HG02642 (cell line): Measurements from ENCODE around the gene PPP4R2.

ENCODE experiments used
- ATAC-seq: cut with Tn5 transposase; IDR thresholded peaks from one replicate; pipeline ENCODE4 v1.9.1; 2021; ENCODE audit warnings: mild to moderate bottlenecking; ENCODE audit not compliant: unreplicated experiment, poor library complexity

PPP4R2 gene, protein sequence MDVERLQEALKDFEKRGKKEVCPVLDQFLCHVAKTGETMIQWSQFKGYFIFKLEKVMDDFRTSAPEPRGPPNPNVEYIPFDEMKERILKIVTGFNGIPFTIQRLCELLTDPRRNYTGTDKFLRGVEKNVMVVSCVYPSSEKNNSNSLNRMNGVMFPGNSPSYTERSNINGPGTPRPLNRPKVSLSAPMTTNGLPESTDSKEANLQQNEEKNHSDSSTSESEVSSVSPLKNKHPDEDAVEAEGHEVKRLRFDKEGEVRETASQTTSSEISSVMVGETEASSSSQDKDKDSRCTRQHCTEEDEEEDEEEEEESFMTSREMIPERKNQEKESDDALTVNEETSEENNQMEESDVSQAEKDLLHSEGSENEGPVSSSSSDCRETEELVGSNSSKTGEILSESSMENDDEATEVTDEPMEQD

GRCh38 chr3:72996473-72997333 is at the start of gene PPP4R2:
PPP4R2 (plus strand) TSS chr3:72996811; CDS start chr3:72997038, 227 bp downstream.
- peak; percentile 95 for ATAC-seq

GRCh38 chr3:72947715-72948490 is 48.7 kb upstream of the PPP4R2 start:
- no peak for ATAC-seq

DNA sequence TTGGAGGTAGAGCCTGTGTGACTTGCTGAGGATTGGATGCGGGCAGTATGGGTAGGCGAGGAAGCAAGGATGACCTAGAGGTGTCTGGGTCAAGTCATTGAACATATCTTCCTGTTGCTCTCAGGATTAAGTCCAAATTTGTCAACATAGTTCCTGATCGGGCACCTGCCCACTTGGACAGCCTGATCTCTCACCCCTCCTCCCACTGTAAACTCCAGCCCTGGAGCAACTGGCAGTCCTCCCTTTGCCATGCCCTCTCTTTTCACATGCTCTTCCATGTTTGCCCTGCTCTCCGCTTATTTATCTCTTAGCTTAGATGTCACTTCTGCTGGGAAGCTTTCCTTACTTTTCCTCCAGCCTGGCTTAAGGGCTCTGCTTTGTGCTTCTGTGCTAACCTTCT is 47.6 kb upstream of the PPP4R2 start:
- ATAC-seq: no peak

GRCh38 chr3:72950372-72950771 is 46.2 kb upstream of the PPP4R2 start:
- ATAC-seq: no peak

DNA sequence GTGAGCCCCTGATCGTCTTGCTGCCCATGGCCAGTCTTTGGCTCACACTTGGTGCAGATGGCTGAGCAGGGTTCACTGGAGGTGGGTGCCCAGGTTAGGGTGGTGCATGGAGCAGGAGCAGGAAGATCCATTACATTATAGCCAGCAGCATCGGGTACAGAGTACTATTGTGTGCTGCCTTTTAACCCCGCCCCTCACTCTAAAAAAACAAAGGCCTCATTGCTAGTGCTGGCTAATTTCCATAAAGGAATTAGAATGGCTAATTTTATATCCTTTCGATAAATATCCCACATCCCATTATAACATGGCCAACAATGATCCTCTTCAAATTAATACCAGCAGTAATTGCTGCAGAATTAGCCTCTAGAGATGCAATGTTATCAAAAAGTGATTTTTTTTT is 45.8 kb upstream of the PPP4R2 start:
- no peak for ATAC-seq

DNA sequence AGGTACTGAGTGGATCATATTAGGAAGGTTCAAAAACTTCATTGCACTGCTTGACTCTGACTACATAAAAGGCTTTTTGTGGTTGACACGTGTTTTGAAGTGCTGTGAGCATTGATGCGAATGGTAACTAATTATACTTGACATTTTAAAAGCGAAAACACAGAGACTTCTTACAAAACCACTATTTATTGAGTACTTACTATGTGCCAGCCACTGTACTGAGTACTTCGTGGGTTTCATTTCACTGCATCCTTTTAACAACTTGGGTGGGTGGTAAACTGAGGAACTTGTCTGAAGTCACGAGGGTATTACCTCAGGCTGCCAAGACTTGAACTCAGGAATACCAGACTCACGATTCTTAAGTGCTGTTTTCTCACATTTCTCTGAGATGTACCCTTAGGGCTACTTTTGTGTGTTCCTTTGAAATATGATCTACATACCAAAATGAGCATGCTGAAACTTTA is 45.3 kb upstream of the PPP4R2 start:
- ATAC-seq: peak; percentile 72

DNA sequence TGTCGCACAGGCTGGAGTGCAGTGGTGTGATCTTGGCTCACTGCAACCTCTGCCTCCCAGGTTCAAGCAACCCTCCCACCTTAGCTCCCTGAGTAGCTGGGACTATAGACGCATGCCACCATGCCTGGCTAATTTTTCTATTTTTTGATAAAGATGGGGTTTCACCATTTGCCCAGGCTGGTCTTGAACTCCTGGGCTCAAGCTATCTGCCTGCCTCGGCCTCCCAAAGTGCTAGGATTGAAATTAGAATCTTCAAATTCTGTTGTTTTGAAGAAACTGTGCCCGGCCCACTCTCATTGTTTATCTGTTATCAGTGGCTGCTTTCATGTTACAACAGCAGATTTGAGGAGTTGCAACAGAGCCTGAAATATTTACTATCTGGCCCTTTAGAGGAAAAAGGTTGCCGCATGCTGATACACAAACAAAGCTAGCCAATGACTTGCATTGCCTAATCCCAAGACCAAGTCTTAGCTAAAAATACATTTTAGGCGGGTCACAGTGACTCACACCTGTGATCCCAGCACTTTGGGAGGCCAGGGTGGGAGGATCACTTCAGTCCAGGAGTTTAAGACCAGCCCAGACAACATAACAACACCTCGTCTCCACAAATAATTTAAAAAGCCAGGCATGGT is 43.2 kb upstream of the PPP4R2 start:
- ATAC-seq: no peak

DNA sequence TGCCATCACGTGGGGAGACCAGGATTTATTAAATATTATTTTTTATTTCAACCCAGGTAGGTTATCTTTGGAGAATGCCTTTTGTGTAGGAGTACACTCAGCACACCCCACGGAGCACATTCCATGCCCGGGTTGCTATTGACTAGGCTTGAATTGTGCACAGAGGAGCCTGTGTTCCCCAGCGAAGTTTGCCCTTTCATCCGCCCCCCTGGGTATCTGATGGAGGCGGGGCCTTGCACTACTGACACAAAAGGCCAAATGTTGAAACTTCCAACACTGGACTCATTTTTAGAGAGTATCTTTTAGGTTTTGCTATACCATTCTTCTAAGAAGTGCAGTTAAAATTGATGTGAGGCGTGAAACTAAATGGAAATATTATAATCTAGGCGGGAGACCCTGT is 39.3 kb upstream of the PPP4R2 start:
- no peak for ATAC-seq

DNA sequence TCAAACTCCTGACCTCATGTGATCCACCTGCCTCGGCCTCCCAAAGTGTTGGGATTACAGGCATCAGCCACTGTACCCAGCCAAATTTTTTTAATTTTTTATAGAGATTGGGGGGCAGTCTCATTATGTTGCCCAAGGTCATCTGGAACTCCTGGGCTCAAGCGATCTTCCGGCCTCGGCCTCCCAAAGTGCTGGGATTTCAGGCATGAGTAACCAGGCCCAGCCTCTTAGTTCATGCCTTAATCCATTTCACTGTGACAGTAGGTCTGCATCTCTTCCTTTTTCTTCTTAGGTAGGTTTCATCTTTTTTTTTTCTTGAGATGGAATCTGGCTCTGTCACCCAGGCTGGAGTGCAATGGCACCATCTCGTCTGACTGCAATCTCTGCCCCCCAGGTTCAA is 37.3 kb upstream of the PPP4R2 start:
- ATAC-seq: no peak

GRCh38 chr3:72960812-72961518 is 35.6 kb upstream of the PPP4R2 start:
- ATAC-seq: no peak

DNA sequence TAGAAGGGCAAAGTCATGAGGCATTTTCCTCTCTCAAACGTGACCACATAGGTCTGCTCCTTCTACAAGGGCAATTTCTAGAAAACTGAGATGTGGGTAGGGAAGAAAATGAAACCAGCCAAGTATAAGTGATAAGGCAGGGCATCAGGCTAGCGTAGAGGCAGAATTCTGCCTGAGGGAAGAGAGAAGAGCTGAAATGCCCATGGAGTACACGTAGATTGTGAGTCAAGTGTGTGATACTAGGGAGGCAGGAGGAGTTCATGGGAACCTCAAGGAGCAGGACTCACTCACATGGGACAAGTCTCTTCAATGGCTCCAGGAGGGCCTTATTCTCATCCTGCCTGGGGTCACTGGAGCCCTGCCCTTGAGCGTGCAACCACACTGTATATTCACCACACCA is 34.9 kb upstream of the PPP4R2 start:
- no peak for ATAC-seq

- no peak for ATAC-seq
These were observed 34.3 kb upstream of the PPP4R2 start for GRCh38 chr3:72962317-72962716.

DNA sequence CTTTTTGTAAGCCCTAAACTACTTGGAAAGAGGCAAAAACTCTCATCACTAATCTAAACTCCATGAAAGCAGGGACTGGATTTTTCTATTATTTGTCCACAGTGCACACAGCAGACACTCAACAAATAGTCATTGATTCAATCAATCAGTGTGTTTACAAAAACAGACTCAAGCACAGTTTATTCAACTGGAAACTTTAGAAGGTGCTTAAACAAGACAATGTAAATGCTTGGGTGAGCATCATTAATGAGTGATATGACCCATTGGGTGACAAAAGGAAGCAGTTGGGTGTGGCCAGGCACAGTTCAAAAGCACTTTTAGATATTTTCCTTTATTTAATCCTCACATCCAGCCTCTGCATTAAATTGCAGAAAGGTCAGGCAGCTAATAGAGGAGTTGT is 32.0 kb upstream of the PPP4R2 start:
- no peak for ATAC-seq

DNA sequence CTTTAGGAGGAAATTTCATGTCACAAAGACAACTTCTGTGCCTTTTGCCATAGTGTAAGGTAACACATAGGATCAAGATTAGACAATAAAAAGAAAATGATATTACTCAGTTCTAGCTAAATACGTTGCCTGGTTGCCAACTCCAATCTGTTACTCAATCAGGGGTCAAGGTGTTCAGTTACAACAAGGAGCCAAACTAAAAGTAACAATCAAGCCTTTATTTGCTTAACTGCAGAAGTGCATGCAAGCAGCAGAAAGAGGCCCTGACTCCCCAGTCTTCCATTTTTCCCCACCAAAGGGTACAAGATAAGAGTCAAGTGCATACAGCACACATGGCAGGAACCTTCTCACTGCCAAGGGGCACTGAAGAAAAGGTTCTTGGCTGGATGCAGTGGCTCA is 28.3 kb upstream of the PPP4R2 start:
- no peak for ATAC-seq

DNA sequence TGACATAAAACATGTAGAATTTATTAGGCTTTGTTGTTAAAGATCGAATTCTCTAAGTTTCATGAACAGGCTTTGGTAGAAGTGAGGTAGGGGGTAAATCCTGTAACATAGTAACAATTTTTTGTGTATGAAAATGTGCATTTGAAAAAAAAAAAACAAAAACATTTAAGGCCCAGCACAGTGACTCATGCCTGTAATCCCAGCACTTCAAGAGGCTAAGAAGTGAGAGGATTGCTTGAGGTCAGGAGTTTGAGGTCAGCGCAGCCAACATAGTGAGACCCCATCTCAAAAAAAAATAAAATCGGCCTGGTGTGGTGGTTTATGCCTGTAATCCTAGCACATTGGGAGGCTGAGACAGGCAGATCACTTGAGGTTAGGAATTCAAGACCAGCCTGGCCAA is 26.8 kb upstream of the PPP4R2 start:
- no peak for ATAC-seq

DNA sequence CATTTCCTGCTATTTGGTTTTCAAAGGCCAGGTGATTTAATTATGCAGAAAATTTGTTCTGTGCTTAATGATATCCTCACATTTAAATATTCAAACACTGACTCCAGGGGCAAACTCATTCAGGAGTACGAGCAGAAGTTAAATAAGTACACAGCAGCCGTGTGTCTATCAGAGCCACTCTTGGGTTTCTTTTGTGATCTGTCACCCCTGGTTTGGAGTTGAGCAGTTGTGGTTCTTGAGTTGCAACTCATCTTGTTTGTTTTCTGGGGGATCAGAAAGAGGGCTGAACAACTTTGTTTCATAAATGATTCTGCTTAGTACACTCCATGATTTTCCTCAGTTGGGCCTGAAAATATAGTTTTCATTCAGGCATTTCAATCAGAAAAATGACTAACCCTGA is 25.7 kb upstream of the PPP4R2 start:
- no peak for ATAC-seq

- ATAC-seq: no peak
These were observed 23.9 kb upstream of the PPP4R2 start for GRCh38 chr3:72972706-72973030.

- ATAC-seq: no peak
These were observed 23.4 kb upstream of the PPP4R2 start for GRCh38 chr3:72973031-72973723.

DNA sequence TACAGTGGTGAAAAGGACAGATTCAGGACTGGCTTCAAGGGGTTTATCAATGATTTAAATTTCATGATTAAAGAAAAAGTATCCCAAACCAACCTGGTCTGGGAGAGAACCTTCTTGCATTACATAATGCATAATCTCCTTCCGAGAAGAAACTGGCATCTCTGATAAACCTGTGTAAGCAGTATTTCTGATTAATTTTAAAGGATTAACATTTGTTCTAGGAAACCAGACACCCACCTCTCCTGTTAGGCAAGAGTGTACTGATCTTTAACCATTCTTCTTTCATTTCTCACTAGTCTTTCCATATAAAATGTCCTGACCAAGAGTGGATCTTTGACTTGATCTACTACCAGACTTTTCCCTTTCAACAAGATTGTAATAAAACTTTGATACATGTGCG is 22.8 kb upstream of the PPP4R2 start:
- ATAC-seq: no peak
